ENCODE results near the gene OR8D4. TPM values are rescaled to one million over a fixed set of nuclear protein-coding genes. Genes with fewer than 3 reads are reported as not detected.
"Not testable (repeated sequence)": the region's sequence is repeated elsewhere in the genome, so short reads cannot be mapped to it uniquely, and the experiment has no call there.

OR8D4 gene
- under 1 TPM in 1 of 4 donors, not detected in 3; 0.03 TPM for polyA plus RNA-seq (ENCODE audit: insufficient read length in 4 of 4)

GRCh38 chr11:123901867-123902266 lies at the start of gene OR8D4:
OR8D4 (plus strand) TSS chr11:123902167; CDS start chr11:123906432, 4,265 bp downstream.
- no peak for DNase-seq (ENCODE audit: low read depth in 4 of 4, low spot score in 2 of 4)

GRCh38 chr11:123852321-123852720 lies 49.6 kb upstream of the OR8D4 start:
- no peak for DNase-seq (ENCODE audit: low read depth in 4 of 4, low spot score in 2 of 4)

- DNase-seq (ENCODE audit: low read depth in 4 of 4, low spot score in 2 of 4) = no peak
Observed at GRCh38 chr11:123853038-123853437, 48.9 kb upstream of the OR8D4 start.

GRCh38 chr11:123856444-123856843 lies 45.5 kb upstream of the OR8D4 start:
- DNase-seq (ENCODE audit: low read depth in 4 of 4, low spot score in 2 of 4) = no peak

GRCh38 chr11:123859731-123860130 lies 42.2 kb upstream of the OR8D4 start:
- DNase-seq (ENCODE audit: low read depth in 4 of 4, low spot score in 2 of 4) = no peak

GRCh38 chr11:123865293-123865692 lies 36.7 kb upstream of the OR8D4 start:
- not testable (repeated sequence) for DNase-seq (ENCODE audit: low read depth in 4 of 4, low spot score in 2 of 4)

- DNase-seq (ENCODE audit: low read depth in 4 of 4, low spot score in 2 of 4) = not testable (repeated sequence)
Observed at GRCh38 chr11:123867795-123868194, 34.2 kb upstream of the OR8D4 start.

GRCh38 chr11:123880912-123881311 lies 21.1 kb upstream of the OR8D4 start:
- DNase-seq (ENCODE audit: low read depth in 4 of 4, low spot score in 2 of 4) = no peak

- DNase-seq (ENCODE audit: low read depth in 4 of 4, low spot score in 2 of 4) = no peak
Observed at GRCh38 chr11:123885570-123885969, 16.4 kb upstream of the OR8D4 start, which contains the start of gene TMEM225. TMEM225 (minus strand) TSS chr11:123885670; CDS start chr11:123885425, 245 bp downstream.

GRCh38 chr11:123892031-123892430 lies 9.9 kb upstream of the OR8D4 start:
- DNase-seq (ENCODE audit: low read depth in 4 of 4, low spot score in 2 of 4) = no peak

- DNase-seq (ENCODE audit: low read depth in 4 of 4, low spot score in 2 of 4) = no peak
Observed at GRCh38 chr11:123899792-123900191, 2.2 kb upstream of the OR8D4 start.

GRCh38 chr11:123903932-123904331 lies 2.0 kb downstream of the OR8D4 start:
- DNase-seq (ENCODE audit: low read depth in 4 of 4, low spot score in 2 of 4) = no peak

GRCh38 chr11:123904932-123905331 lies 3.0 kb downstream of the OR8D4 start:
- DNase-seq (ENCODE audit: low read depth in 4 of 4, low spot score in 2 of 4) = no peak

GRCh38 chr11:123905826-123906225 lies 3.9 kb downstream of the OR8D4 start:
- no peak for DNase-seq (ENCODE audit: low read depth in 4 of 4, low spot score in 2 of 4)

- no peak for DNase-seq (ENCODE audit: low read depth in 4 of 4, low spot score in 2 of 4)
Observed at GRCh38 chr11:123920943-123921342, 19.0 kb downstream of the OR8D4 start.

- DNase-seq (ENCODE audit: low read depth in 4 of 4, low spot score in 2 of 4) = no peak
Observed at GRCh38 chr11:123924027-123924426, 22.1 kb downstream of the OR8D4 start.

GRCh38 chr11:123939317-123939716 lies 37.4 kb downstream of the OR8D4 start, which contains the start of gene OR4D5:
OR4D5 (plus strand) TSS chr11:123939617; CDS start chr11:123939617, 0 bp downstream.
- no peak for DNase-seq (ENCODE audit: low read depth in 4 of 4, low spot score in 2 of 4)

- DNase-seq (ENCODE audit: low read depth in 4 of 4, low spot score in 2 of 4) = no peak
Observed at GRCh38 chr11:123942413-123942812, 40.4 kb downstream of the OR8D4 start.

GRCh38 chr11:123943738-123944137 lies 41.8 kb downstream of the OR8D4 start, which contains the start of gene OR6T1:
OR6T1 (minus strand) TSS chr11:123943838; CDS start chr11:123943838, 0 bp downstream.
- no peak for DNase-seq (ENCODE audit: low read depth in 4 of 4, low spot score in 2 of 4)

GRCh38 chr11:123945132-123945531 lies 43.2 kb downstream of the OR8D4 start:
- no peak for DNase-seq (ENCODE audit: low read depth in 4 of 4, low spot score in 2 of 4)

GRCh38 chr11:123956752-123957151 lies 54.8 kb downstream of the OR8D4 start:
- no peak for DNase-seq (ENCODE audit: low read depth in 4 of 4, low spot score in 2 of 4)

All from left renal cortex interstitium (tissue), 4 donors.